ENCODE measurements around the gene POMC.

POMC gene

GRCh38 chr2:25112113-25112512 is 56.3 kb downstream of the POMC start:
- no peak for DNase-seq (ENCODE audit: low spot score)
- TF ChIP-seq, protein P1, sequence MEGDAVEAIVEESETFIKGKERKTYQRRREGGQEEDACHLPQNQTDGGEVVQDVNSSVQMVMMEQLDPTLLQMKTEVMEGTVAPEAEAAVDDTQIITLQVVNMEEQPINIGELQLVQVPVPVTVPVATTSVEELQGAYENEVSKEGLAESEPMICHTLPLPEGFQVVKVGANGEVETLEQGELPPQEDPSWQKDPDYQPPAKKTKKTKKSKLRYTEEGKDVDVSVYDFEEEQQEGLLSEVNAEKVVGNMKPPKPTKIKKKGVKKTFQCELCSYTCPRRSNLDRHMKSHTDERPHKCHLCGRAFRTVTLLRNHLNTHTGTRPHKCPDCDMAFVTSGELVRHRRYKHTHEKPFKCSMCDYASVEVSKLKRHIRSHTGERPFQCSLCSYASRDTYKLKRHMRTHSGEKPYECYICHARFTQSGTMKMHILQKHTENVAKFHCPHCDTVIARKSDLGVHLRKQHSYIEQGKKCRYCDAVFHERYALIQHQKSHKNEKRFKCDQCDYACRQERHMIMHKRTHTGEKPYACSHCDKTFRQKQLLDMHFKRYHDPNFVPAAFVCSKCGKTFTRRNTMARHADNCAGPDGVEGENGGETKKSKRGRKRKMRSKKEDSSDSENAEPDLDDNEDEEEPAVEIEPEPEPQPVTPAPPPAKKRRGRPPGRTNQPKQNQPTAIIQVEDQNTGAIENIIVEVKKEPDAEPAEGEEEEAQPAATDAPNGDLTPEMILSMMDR (conservative IDR thresholded peaks at IDR 0.05; ENCODE audit: low read depth): no peak
- CTCF ChIA-PET: no interaction called here
- POLR2A ChIA-PET (ENCODE audit: low non-redundant PET): no interaction called here
- no peak overlapping the region for H3K27ac ChIP-seq

Data from RWPE1 (cell line).